GM21619 (cell line): ENCODE results near the gene KRT27.

Experiments
- ATAC-seq: cut with Tn5 transposase; IDR thresholded peaks from one replicate; pipeline ENCODE4 v1.9.1; 2021; ENCODE audit not compliant: unreplicated experiment

Gene KRT27

DNA sequence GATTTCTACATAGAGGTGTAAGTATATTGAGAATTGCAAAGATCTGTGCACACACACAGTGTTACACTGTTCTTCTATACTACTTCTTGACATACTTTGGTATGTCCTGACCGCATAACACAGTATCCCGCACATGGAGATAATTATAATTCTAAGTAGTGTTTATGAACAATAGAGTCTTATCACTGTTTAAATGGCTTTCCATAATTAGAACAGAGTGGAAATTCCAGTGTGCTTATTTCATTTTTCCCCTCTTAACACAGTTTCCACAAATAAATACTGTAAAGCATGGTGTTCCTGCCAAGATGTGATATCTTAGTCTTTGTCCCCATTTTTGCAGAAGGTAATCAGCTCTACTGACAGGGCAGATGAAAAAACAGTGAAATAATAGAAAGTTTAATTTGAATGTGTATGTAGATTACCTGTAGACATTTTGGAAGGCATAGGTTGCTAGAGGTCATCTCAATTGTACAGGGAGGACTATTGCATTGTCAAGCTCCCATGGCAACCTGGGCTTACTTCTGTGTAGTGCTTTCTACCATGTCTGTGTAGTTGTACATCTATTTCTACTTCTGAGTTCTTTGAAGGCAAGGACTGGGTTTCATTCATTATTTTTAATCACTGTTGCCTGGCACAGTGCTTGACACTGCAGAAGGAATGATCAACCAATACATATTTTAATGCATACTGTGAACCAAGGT is 27.5 kb upstream of the KRT27 start:
- no peak for ATAC-seq

DNA sequence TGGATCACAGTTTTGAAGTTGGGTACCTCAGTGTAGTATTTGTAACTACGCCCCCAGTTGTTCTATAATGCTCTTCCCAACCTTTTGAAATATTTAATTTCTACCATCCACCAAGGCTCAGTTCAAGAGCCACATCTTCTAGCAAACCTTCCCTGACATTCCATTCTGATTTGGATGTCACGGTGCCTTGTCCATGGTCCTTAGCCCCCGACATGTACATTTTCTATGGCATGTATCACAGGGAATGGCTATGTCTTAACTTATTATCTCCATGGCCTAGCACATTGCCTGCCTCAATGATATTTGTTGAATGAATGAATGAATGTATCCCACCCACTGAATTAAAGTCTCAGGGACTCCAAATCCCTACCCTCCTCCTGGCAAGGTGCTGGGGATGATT is 23.8 kb upstream of the KRT27 start:
- no peak for ATAC-seq

DNA sequence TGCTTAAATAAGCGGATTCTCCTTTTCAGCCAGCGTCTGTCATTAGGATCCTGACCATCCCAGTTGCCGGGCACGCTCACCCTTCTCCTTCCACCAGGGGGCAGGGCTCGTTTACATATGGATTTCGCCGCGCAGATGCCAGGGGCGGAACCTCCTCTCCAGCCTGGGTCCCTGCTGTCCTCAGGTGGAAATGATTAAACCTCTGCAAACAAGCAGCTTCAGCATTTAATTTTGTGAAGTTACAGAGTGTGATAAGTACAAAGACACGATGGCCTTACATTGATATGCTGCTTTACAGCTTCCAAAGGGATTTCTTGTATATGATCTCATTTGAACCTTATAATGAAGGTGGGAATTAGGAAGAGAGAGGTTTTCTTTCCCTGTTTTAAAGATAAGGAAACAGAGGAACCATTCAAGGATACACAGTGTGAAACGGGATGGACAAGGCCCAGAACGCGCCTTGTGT is 21.3 kb upstream of the KRT27 start:
- peak; percentile 48 for ATAC-seq

DNA sequence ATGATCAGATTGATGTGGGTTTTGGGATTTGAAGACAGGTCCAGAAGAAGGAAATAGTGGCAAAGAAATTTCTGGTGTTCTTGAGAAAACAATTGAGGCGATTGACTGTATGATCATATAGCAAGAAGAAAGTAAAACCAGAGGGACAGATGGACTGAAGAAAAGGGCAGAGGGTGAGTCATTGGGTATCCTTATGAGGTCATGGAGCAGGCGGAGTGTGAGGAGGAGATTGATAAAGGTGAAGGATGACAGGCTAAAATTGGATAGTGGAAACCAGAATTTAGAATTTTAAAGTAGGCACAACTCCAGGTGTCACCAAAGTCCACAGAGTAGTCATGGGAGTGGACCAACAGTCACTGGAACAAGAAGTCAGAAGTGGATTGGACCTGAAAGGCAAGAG is 18.8 kb upstream of the KRT27 start:
- ATAC-seq = no peak

DNA sequence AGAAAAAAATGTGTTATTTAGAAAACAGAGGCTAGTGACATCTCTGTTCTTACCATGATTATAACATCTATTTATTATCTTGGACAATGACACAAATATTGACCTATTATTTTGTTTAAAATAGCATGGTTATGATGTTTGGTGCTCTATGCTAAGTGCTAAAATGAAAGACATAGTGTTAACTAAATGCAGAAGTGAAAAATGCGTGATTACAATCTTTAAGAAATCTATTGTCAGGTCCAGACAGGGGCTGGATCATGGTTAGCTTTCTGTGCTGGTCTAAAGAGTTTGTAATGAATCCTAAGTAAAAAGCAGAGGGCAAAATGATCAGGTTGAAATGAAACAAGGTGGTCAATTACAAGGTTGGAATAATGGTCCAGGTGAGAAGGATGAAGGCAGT is 18.0 kb upstream of the KRT27 start:
- no peak for ATAC-seq

DNA sequence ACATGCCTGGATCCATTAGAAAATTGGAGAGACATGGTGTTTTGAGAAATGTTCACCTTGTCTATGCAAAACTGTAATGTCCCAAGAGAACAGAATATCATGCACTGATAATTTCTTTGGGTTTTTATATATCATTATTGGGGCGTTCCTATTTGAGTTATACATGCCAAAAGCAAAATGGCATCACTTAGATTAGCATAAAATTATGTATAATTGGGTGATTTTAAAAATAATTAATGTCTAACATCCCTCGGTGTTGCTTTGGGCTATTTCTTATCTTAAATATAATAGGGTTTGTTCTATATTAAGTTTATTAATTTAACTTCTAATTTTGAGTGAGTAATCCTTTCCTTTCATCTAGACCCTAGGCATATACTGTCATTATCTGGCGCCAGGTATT is 17.5 kb upstream of the KRT27 start, which contains the start of gene KRT28:
Gene KRT28 (minus strand): TSS at position 101 of the 400 bp plus-strand sequence. CDS start 66 bp downstream, at position 35.
- ATAC-seq = no peak

DNA sequence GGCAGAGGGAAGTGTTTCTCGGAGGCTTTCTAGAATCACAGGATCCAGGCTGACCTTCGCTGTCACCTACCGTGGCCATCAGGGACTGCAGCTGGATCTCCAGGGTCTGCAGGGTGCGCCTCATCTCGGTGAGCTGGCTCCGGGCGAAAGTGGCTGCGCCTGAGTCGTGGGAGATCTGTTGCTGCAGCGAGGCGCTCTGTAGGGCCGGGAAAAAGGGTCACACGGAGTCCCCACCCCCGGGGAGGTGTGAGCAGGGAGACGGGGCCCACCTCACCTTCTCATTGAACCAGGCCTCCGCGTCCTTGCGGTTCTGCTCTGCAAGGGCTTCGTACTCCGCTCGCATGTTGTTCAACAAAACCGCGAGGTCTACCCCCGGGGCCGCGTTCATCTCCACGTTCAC is 14.5 kb upstream of the KRT27 start:
- ATAC-seq = no peak

DNA sequence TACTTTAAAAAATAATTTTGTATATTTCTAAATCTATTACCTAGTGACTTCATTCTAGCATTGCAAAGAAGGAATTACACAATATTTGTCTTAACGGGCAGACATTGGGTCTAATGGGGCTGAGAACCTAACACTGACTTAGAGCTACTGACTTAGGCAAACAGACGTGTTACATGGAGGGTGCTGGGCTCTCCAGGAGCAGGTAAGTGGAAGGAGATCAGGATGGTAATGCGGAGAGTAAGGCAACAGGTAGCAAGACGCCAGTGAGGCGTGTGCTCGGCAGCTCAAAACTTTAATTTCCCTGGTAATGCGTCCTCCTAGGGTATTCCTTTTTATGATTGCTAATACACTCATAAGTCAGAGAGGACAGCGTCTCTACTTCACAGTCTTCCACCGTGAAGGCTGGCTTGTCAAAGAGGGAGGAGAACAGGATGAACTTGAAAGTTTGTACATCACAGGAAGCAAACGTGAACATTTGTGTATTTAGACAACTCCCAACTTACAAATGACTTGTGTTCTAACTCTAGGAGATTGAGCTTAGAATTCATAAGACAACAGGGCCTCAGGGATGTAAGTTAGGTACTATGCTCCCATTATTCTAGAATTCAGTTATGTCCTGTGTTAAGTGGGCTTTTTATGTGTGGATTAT is 12.8 kb upstream of the KRT27 start:
- no peak for ATAC-seq

DNA sequence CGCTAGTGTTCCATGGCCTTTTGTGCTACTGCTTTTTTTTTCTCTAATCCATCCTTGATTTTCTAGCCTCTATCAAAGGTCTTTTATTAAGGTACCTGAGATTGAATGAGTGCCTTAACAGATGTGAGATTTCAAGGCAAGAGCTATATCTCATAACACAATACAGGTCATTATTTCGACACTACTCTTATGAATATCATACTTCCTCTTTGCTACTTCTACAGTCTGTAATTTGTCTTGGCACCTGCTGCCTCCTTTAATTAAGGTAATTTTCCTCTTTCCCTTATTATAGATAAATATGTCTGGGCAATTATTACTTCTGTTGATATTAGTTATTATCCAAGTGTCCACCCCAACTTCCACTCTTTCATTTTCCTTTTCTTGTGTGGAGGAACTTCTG is 12.1 kb upstream of the KRT27 start:
- ATAC-seq = no peak

DNA sequence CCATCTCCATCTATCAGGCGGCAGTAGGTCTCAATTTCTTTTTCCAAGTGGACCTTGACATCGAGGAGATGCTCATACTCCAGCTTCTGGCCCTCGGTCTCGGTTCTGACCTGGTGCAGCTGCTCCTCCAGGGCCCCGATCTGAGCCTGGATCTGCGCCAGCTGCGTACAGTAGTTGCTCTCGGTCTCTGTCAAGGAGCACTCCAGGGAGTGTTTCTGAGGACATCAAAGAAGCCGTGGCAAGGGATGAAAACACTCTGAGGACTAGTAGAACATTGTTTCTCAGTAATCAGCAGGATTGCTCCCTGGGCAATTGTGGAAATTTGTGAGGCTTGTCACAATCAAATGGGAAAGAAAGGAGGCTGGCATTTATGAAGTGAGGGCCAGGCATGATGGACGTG is 11.5 kb upstream of the KRT27 start:
- ATAC-seq = no peak

DNA sequence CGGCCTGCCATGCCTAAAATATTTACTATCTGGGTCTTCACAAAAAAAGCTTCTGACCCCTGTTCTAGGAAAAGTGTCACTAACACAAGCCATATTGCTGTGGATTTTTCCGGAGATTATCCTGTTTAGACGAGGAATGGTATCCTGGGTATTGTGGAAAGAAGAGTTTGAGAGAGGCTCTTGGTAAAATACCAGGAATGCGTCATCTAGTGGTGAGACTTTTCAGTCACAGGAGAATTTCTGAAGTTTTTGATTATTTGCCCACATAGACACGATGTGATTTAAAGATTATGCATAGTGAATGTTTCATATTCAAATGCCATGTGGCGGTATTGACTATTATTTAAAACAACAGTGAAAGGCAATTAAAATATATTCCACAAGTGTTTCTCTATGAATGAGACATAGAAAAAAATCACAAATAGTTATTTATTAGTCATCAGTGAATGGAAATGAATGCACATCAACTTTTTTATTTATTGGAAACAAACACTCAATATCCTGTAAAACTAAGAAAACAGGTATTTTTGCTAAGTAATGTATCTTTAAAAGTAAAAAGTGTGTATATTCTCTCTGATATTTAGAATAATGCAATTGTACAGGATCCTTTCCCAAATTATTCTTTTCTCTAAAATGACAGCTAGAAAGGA is 9.6 kb upstream of the KRT27 start:
- ATAC-seq = no peak

DNA sequence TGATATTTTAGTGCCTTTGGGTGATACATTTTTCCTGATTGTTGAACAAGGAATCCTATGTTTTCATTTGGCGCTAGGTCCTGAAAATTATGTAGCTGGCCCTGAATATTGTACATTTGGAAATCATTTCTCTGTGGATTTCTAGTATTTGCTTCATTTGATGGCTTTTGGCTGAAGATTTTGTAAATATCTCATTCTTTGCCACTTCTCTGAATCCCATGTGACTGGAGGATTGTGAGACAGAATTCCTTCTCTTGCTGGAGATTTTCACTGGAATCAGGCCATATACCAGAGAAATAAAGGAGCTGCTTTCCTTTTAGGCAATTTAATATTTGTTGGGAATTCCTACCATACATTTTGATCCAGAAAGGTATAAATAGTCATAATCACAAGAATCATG is 8.8 kb upstream of the KRT27 start:
- ATAC-seq = no peak

DNA sequence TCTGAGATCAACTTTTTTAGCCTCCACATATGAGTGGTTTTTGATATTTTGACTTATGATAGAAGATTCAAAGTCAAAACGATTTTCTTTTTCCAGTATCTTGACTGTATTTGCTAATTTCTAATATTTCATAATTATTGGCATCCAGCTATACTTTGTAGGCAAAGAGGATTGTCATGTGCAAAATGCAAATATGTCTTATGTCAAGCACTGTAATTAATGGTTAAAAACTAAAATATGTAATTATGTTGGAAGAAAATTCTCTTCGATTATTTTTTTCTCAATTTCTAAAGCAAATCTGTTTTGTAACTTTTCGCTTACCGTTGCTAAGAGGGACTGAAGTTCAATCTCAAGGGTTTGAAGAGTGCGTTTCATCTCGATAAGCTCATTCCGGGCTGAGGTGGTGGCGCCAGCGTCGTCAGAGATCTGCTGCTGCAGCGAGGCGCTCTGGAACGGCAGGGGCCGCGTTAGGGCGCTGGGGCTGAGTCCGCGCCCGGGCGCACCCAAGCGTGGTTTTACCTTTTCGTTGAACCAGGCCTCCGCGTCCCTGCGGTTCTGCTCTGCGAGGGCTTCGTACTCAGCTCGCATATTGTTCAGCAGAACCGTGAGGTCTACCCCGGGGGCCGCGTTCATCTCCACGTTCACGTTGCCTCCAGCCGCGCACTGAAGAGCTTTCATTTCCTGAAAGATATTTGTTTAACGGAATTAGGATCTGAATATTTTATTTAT is 3.0 kb downstream of the KRT27 start:
- ATAC-seq = no peak

DNA sequence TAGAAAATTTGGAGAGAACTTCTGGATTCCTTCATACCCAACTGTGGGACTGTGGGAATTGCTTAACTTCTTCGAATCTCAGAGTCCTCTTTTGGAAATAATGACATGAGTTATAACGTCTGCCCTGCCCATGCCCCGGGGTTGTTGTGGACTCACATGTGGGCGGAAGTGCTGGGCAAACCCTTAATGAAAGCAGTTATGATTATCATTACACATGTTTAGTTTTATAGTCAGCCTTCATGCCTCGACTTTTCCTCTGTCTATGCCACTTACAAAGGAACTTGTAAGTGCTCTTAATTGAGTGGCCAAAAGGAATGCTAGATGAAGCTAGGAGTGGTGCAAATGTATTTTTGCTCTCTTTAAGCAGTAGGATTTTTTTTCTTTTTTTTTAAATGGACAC is 3.9 kb downstream of the KRT27 start:
- no peak for ATAC-seq

DNA sequence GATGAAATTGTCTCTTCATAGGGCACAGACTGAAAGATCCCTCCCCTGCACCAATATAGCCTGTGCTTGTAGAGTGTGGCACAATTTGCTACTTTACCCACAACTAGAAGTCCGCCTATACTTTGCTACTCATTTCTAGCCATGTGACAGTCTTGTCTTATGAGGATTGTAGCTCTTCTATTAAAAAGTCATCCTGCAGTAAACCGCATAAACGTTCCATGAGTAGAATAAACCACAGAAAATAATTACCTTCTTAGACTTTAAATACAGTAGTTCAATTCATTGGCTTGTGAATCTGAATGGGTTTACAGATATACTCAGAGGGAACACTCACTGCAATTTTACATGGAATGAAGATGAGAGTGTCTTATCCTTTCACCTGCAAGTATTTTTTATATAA is 4.4 kb downstream of the KRT27 start:
- no peak for ATAC-seq

DNA sequence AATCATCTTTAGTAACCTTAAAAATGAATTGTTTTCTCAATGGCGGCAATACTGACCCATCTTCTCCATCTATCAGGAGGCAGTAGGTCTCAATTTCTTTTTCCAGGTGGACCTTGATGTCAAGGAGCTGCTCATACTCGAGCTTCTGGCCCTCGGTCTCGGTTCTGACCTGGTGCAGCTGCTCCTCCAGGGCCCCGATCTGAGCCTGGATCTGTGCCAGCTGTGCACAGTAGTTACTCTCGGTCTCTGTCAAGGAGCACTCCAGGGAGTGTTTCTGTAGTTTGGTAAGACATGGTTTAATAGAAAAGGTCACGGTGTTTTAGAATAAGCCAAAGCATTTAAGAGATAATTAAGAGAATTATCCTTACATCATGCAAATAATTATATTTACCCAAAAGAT is 4.9 kb downstream of the KRT27 start:
- no peak for ATAC-seq

DNA sequence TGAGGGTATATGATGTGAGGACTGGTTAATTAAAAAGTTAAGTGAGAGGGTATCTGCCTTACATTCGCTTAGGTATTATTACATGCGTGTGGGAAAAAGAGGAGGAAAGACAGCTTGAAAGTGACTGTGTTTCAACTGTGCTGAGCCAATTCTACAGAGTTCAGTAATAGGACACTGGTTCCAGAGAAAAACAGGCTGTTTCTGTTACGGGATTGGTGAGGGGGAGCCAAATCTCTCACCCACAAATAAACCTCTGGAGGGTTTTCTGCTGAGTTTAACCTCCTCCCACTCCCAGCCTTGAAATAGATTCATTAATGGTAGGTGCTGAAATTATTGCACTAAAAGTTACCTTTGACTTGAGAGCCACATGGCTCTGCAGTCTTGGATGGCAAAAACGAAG is 6.4 kb downstream of the KRT27 start:
- no peak for ATAC-seq

DNA sequence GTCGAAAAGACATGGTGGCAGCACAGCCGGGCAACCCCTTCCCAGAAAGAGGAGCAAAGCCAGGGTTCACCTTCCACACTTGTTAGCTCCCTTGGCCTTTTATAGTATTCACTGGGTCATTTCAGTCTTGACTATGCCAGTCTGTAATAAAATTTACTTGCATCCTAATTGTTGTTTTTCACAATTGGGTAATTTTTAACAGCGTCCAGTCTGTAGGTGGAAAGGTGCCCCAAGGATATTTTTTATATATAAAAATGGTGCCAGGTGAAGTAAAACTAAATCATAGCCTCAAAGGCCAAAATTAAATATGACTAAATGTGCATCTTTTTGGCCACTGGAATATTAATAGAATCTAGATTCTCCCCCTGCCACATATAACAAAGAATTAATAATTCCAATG is 10.2 kb downstream of the KRT27 start, which contains the start of gene KRT26:
Gene KRT26 (minus strand): TSS at position 101 of the 400 bp plus-strand sequence. CDS start 88 bp downstream, at position 13.
- ATAC-seq = no peak

DNA sequence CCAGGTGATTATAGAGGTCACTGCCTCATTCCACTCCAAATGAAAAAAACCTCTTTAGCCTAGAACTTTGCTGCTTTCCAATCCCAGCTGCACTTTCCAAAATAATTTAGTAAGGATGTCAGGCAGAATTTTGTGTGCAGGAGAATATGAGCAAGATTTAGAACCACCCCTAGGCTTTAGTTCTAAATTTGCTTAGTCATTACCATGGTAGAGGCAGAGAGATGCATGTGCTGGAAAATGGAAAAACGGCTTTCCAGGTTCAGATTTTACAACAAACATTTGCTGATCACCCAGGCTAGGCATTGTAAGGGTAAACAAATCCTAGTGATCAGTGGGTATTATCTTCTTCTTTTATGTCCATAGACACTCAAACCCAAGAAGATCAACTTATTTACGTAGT is 16.7 kb downstream of the KRT27 start:
- no peak for ATAC-seq

DNA sequence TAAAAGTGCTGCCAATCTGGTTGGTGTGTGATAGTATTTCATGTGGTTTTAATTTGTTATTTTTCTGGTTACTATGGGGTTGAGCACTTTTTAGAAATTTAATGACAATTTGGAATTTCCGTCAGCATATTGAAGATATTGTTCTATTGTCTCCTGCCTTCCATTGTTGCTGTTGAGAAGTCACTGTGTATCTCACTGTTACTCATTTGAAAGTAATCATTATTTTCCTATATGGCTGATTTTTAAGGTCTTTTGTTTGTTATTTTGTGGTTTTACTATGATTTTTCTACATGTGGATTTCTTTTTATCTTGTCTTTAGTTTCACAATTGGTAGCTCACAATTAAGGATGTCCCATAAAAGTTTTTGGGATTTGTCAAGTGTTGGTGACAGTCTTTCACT is 18.6 kb downstream of the KRT27 start:
- ATAC-seq = no peak
